Activated CD8-positive, alpha-beta T cell treated with anti-CD3 and anti-CD28 coated beads for 36 hours (primary cell): ENCODE measurements around the gene DCUN1D1. TPM values are rescaled to one million over a fixed set of nuclear protein-coding genes. Genes with fewer than 3 reads are reported as not detected.

ENCODE experiments used
- ATAC-seq: fragments of 200-7000 bp; cut with Tn5 transposase; one replicate; pipeline ENCODE4 v1.10.0; 2021; ENCODE audit warnings: mild to moderate bottlenecking, moderate library complexity
- CTCF ChIA-PET: fragments of 350-600 bp; sonication (Branson Sonifier 250); formaldehyde crosslinking; loops from one replicate; lab custom pipeline; 2021; ENCODE audit warnings: antibody characterized with exemption; lab: Charles Lee
- POLR2A ChIA-PET: fragments of 350-600 bp; sonication (Branson Sonifier 250); formaldehyde crosslinking; loops from one replicate; lab custom pipeline; 2021; ENCODE audit warnings: antibody characterized with exemption; lab: Charles Lee
- DNase-seq: peaks from one replicate; pipeline ENCODE4 v3.0.0-alpha.2; 2020
- H3K27ac Mint-ChIP-seq: one replicate; pipeline ENCODE4 v1.8.0; 2021; ENCODE audit warnings: mild to moderate bottlenecking, mixed read lengths
- H3K27me3 Mint-ChIP-seq: one replicate; pipeline ENCODE4 v1.8.0; 2021; ENCODE audit warnings: mixed read lengths
- H3K36me3 Mint-ChIP-seq: one replicate; pipeline ENCODE4 v1.8.0; 2021; ENCODE audit warnings: low read depth, mixed read lengths
- H3K4me1 Mint-ChIP-seq: one replicate; pipeline ENCODE4 v1.8.0; 2021; ENCODE audit warnings: low read depth, mixed read lengths
- H3K4me3 Mint-ChIP-seq: one replicate; pipeline ENCODE4 v1.8.0; 2021; ENCODE audit warnings: mild to moderate bottlenecking, moderate library complexity, mixed read lengths
- H3K9me3 Mint-ChIP-seq: one replicate; pipeline ENCODE4 v1.8.0; 2021; ENCODE audit warnings: mixed read lengths
- CTCF ChIP-seq: fragments of 200-600 bp; IDR thresholded peaks from one replicate; pipeline ENCODE4 v1.8.0; 2022; ENCODE audit warnings: antibody characterized with exemption, mild to moderate bottlenecking
- intact Hi-C: fragments of 100-400 bp; cut with micrococcal nuclease; formaldehyde crosslinking; loops from one replicate; pipeline ENCODE4 v1.10.0; 2022
- total RNA-seq, 2 experiments: library from RNA; stranded (reverse); gene quantifications; one replicate each; pipeline ENCODE4 v1.2.3, GENCODE V29; 2021

DCUN1D1 gene
- total RNA-seq, 2 experiments from 2014 or later: 39.6 to 43.2 TPM

- Mint-ChIP-seq H3K36me3 (peaks cover 21% of the 10 kb centered on the region), H3K27me3 (no peaks in the 10 kb centered on the region), H3K4me1 (peaks cover 56% of the 10 kb centered on the region), H3K27ac (peak overlapping the region; percentile 87), H3K4me3 (no peak overlapping the region), H3K9me3 (no peaks in the 10 kb centered on the region)
- TF ChIP-seq CTCF: no peak
- ChIA-PET CTCF (interaction anchor here (1.5 kb wide), 1 partner anchor 20 kb away, joined by 3 read pairs; no protein-coding TSS in a partner anchor), POLR2A (no interaction called here)
- ATAC-seq: no peak
- intact Hi-C loops: no loop called here
- no peak for DNase-seq
These were observed 67.9 kb downstream of the DCUN1D1 start for GRCh38 chr3:182912474-182912873.

GRCh38 chr3:182911782-182912111 is 68.6 kb downstream of the DCUN1D1 start:
- ATAC-seq (no peak), DNase-seq (no peak)
- intact Hi-C loops: no loop called here
- ChIA-PET POLR2A (interaction anchor here (1.0 kb wide), 1 partner anchor 10 kb away, joined by 3 read pairs; no protein-coding TSS in a partner anchor), CTCF (interaction anchor here (0.5 kb wide), 1 partner anchor 114 kb away, joined by 3 read pairs; no protein-coding TSS in a partner anchor)
- H3K36me3 Mint-ChIP-seq: peaks cover 17% of the 10 kb centered on the region
- peaks cover 56% of the 10 kb centered on the region for H3K4me1 Mint-ChIP-seq
- no peak overlapping the region for H3K4me3 Mint-ChIP-seq
- TF ChIP-seq CTCF: no peak
- H3K27ac Mint-ChIP-seq: peak overlapping the region; percentile 87
- no peaks in the 10 kb centered on the region for H3K27me3 Mint-ChIP-seq
- no peaks in the 10 kb centered on the region for H3K9me3 Mint-ChIP-seq

GRCh38 chr3:182910936-182911781 is 69.2 kb downstream of the DCUN1D1 start:
- ChIA-PET POLR2A (interaction anchor here (1.0 to 1.1 kb wide), 3 partner anchors 11 to 81 kb away, joined by 3 read pairs; no protein-coding TSS in a partner anchor), CTCF (interaction anchor here (0.5 to 3.0 kb wide), 5 partner anchors 10 to 115 kb away, joined by 3 to 16 read pairs (median 3); no protein-coding TSS in a partner anchor)
- peaks cover 17% of the 10 kb centered on the region for H3K36me3 Mint-ChIP-seq
- H3K4me1 Mint-ChIP-seq: peaks cover 56% of the 10 kb centered on the region
- DNase-seq: peak; percentile 16
- peak; percentile 47 for ATAC-seq
- H3K27ac Mint-ChIP-seq: peak overlapping the region; percentile 87
- no peak overlapping the region for H3K4me3 Mint-ChIP-seq
- H3K27me3 Mint-ChIP-seq: no peaks in the 10 kb centered on the region
- no peaks in the 10 kb centered on the region for H3K9me3 Mint-ChIP-seq
- intact Hi-C loops: no loop called here
- TF ChIP-seq CTCF: no peak

GRCh38 chr3:182909318-182910040 is 70.9 kb downstream of the DCUN1D1 start:
- peak overlapping the region; percentile 42 for H3K27ac Mint-ChIP-seq

More at GRCh38 chr3:182909318-182910040, 70.9 kb downstream of the DCUN1D1 start:
- intact Hi-C loops: no loop called here
- no peaks in the 10 kb centered on the region for H3K27me3 Mint-ChIP-seq
- peaks cover 16% of the 10 kb centered on the region for H3K36me3 Mint-ChIP-seq
- no peaks in the 10 kb centered on the region for H3K9me3 Mint-ChIP-seq
- peak; percentile 30 for DNase-seq
- peak; percentile 24 for ATAC-seq
- TF ChIP-seq CTCF: peak; percentile 80
- POLR2A ChIA-PET: no interaction called here
- CTCF ChIA-PET: interaction anchor here (0.6 to 3.0 kb wide), 26 partner anchors 12 to 532 kb away, joined by 3 to 16 read pairs (median 3); no protein-coding TSS in a partner anchor
- no peak overlapping the region for H3K4me3 Mint-ChIP-seq
- H3K4me1 Mint-ChIP-seq: peaks cover 46% of the 10 kb centered on the region
